SK-N-MC (cell line): ENCODE data around the gene FAM120AOS.
A peak's percentile ranks its signal among the peaks of the same experiment; 100 is the strongest.

ENCODE experiments used
- DNase-seq: peaks from one replicate; pipeline ENCODE4 v3.0.0-alpha.2; 2011; ENCODE audit warnings: low read depth, low spot score
- H3K27ac ChIP-seq: fragments of 200-600 bp; sonication (generic); 2 replicates; pipeline ENCODE4 v1.5.1; 2016; ENCODE audit warnings: mixed run types
- H3K36me3 ChIP-seq: fragments of 200-600 bp; sonication (generic); 2 replicates; pipeline ENCODE4 v1.6.1; 2017; ENCODE audit warnings: antibody characterized with exemption, low read length, mixed read lengths; ENCODE audit not compliant: insufficient read depth
- H3K4me3 ChIP-seq: fragments of 200-600 bp; sonication (generic); 2 replicates; pipeline ENCODE4 v1.5.1; 2016
- H3K9ac ChIP-seq: fragments of 200-600 bp; sonication (generic); 2 replicates; pipeline ENCODE4 v1.8.0; 2017; ENCODE audit warnings: mixed run types, mixed read lengths; ENCODE audit not compliant: insufficient read length
- H3K9me3 ChIP-seq: fragments of 200-600 bp; sonication (generic); 2 replicates; pipeline ENCODE4 v1.6.1; 2017; ENCODE audit warnings: low read depth, mild to moderate bottlenecking, antibody characterized with exemption, low read length, moderate library complexity, mixed read lengths
- EZH2 ChIP-seq: fragments of 200-600 bp; sonication (generic); IDR thresholded peaks from one replicate; pipeline ENCODE4 v1.6.1; 2017; ENCODE audit warnings: antibody characterized with exemption
- FOXP2 ChIP-seq: optimal IDR thresholded peaks from 2 replicates; pipeline ENCODE3; 2011; ENCODE audit warnings: mild to moderate bottlenecking, moderate library complexity; ENCODE audit not compliant: insufficient read depth; ENCODE audit errors: extremely low read length, control extremely low read depth
- POLR2AphosphoS5 ChIP-seq: IDR thresholded peaks from 2 replicates; pipeline ENCODE4 v1.6.1; 2012; ENCODE audit warnings: mild to moderate bottlenecking, low read depth, low read length, borderline replicate concordance

Gene FAM120AOS

DNA sequence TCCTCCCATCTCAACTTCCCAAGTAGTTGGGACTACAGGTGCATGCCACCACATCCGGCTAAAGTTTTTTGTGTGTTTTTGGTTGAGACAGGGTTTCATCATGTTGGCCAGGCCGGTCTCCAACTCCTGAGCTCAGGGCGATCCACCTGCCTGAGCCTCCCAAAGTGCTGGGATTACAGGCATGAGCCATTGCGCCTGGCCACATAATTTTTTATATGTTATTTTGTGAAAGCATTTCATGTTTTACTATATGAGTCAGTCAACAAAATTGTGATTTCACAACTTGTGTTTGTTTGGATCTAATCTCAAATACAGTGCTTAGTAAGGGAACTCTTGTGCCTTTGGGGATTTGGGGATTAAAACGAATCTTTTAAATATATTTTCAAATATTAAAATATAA lies 20.0 kb upstream of the FAM120AOS start:
- Histone ChIP-seq H3K4me3 (no peak overlapping the region), H3K27ac (no peak overlapping the region), H3K36me3 (peaks cover 16% of the 10 kb centered on the region), H3K9ac (no peak overlapping the region), H3K9me3 (no peaks in the 10 kb centered on the region)
- TF ChIP-seq POLR2AphosphoS5 (no peak), EZH2 (no peak), FOXP2 (no peak)
- DNase-seq, result no peak

DNA sequence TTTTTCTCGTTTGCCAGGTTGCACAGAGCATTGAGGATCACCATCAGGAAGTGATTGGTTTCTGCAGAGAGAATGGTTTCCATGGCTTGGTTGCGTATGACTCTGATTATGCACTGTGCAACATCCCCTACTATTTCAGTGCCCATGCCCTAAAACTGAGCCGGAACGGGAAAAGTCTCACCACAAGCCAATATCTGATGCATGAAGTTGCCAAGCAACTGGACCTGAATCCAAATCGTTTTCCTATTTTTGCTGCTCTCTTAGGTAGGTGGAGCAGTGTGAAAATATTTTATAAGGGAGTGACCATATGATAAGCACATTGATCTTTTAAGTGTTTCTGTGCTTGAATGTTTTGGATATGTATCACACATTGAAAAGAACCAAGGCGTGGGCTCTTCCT lies 17.7 kb upstream of the FAM120AOS start:
- H3K9me3 ChIP-seq, result no peaks in the 10 kb centered on the region
- H3K27ac ChIP-seq, result no peak overlapping the region
- peaks cover 11% of the 10 kb centered on the region for H3K36me3 ChIP-seq
- no peak overlapping the region for H3K4me3 ChIP-seq
- TF ChIP-seq EZH2, result no peak
- no peak for TF ChIP-seq FOXP2
- no peak for TF ChIP-seq POLR2AphosphoS5
- no peak overlapping the region for H3K9ac ChIP-seq
- DNase-seq, result no peak

DNA sequence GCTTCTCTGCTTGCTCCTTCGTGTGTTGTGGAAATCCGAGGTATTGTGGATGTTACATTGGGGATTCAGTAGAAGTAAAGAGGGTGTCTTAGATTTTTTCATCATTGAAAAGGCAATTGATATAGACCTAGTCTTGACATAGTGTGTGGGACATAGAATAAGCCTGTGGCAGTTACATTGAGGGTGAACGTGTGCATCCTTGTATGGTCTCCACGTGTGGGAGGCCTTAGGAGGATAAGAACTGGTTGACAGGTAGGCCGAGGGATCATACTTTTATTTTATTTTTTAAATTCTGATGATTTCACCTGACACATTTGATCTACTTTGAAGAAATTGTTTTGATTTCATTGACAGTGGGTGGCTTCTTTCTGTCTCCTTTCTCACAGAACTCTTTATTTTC lies 17.0 kb upstream of the FAM120AOS start:
- H3K36me3 ChIP-seq, result peaks cover 11% of the 10 kb centered on the region
- TF ChIP-seq FOXP2, result no peak
- TF ChIP-seq POLR2AphosphoS5, result no peak
- H3K4me3 ChIP-seq, result no peak overlapping the region
- H3K27ac ChIP-seq, result no peak overlapping the region
- no peak overlapping the region for H3K9ac ChIP-seq
- no peaks in the 10 kb centered on the region for H3K9me3 ChIP-seq
- no peak for DNase-seq

DNA sequence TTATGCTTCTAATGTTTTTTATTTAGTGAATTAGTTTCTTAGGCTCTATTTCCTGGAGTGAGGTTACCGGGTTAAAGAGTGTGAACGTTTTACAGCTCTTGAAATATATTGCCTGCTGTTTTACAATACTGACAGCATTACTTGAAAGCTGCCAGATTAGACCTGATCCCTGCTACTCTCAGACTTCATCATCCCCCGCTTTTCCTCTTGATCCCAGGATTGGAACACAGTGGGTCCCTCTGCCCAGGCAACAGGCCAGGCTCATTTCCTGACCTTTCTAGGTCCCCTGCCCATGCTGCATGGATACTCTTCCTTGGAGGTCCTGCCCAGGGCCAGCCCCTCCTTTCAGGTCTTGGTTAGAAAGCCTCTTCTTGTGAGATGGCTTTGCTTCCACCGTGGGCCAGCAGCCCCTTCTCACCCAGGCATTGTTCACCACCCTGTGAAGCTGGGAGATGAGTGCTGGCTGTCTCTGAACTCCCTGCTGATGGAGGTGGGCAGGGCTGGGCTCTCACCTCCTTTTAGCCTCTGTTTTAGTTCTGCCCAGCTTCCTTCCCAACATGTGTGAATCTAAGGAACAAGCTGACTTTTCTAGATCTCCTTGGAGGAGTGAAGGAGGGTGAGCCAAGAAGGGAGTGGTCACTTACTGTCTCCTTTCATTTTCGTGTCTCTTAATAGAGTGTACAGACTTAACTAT lies 15.5 kb upstream of the FAM120AOS start:
- Histone ChIP-seq H3K27ac (no peak overlapping the region), H3K36me3 (peaks cover 11% of the 10 kb centered on the region), H3K4me3 (no peak overlapping the region), H3K9ac (no peak overlapping the region), H3K9me3 (no peaks in the 10 kb centered on the region)
- no peak for DNase-seq
- TF ChIP-seq EZH2, result no peak
- TF ChIP-seq POLR2AphosphoS5, result no peak
- TF ChIP-seq FOXP2, result no peak

DNA sequence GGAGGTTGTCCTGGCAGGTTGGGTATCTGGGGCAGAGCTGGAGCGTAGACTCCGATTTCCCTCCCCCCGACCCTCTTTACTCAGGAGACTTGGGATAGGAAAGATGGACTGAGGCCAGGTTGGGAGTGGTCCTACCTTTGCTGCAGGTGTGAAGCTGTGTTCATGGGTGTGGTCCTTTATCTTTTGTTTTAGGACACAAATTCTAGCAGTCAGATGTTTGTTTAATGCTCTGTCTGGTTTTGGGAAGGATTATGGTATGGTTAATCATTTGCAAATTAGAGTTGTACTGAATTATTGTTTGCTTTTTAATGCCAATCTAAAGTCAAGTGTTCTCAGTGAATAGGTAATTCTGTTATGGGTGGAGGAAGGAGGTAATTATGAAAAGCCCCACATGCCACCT lies 14.1 kb upstream of the FAM120AOS start:
- TF ChIP-seq POLR2AphosphoS5 (no peak), EZH2 (no peak), FOXP2 (no peak)
- peak overlapping the region; percentile 32 for H3K4me3 ChIP-seq
- DNase-seq, result no peak
- peaks cover 11% of the 10 kb centered on the region for H3K36me3 ChIP-seq
- no peaks in the 10 kb centered on the region for H3K9me3 ChIP-seq
- H3K9ac ChIP-seq, result no peak overlapping the region
- H3K27ac ChIP-seq, result no peak overlapping the region

DNA sequence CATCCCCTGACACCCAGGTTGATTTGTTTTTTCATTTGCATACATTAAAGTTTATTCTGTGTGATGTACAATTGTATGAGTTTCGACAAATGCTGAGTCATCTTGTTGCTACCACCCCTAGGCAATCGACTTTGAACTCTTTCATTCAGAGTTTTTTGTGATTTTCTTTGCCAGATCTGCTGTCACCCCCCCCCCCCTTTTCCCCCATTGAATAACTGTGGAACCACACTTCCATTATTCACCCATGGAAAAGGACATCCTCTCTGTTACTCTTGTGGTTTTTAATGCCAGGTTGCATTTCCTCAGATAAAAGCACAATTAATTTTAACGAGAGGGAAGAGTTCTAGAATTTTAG lies 13.7 kb upstream of the FAM120AOS start:
- Histone ChIP-seq H3K9ac (no peak overlapping the region), H3K36me3 (peaks cover 11% of the 10 kb centered on the region), H3K4me3 (peak overlapping the region; percentile 32), H3K27ac (no peak overlapping the region), H3K9me3 (no peaks in the 10 kb centered on the region)
- TF ChIP-seq FOXP2 (no peak), EZH2 (no peak), POLR2AphosphoS5 (no peak; the same call in 1 of the 2 replicates)
- peak; percentile 52 for DNase-seq

DNA sequence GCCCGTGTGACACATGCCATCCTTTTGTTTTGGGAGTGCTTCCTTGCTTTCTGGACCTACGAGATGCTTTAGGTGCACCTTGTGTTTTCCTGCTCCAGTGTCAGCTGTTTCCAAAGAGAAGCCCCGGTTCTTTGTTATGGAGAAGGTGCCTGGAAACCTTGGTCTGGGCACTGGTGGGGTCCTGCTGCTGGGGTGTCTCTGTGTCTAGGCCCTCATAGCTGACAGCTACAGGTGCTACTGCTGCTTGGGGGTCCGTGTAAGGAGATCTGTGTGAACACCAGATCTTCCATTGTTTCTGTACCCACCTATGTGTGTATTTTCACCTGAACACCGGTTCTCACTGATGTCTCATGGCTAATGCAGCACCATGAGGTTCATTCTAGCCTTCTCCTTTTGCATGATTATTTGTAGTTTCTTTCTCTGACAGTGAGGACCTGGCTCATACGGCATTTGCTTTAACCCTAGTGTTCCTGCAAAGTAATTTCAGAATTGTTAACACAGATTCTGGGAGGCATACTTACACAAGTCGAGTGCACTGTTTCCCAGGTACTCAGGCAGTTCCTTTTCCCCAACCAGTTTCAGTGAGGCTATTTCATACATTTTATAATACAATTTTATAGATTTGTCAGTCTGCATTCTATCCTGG lies 13.2 kb upstream of the FAM120AOS start:
- H3K4me3 ChIP-seq, result peak overlapping the region; percentile 32; the same call in 1 of the 2 replicates
- no peak overlapping the region for H3K27ac ChIP-seq
- no peak overlapping the region for H3K9ac ChIP-seq
- no peak for DNase-seq
- TF ChIP-seq POLR2AphosphoS5, result no peak
- no peak for TF ChIP-seq FOXP2
- no peak for TF ChIP-seq EZH2
- no peaks in the 10 kb centered on the region for H3K9me3 ChIP-seq
- peaks cover 9% of the 10 kb centered on the region for H3K36me3 ChIP-seq

DNA sequence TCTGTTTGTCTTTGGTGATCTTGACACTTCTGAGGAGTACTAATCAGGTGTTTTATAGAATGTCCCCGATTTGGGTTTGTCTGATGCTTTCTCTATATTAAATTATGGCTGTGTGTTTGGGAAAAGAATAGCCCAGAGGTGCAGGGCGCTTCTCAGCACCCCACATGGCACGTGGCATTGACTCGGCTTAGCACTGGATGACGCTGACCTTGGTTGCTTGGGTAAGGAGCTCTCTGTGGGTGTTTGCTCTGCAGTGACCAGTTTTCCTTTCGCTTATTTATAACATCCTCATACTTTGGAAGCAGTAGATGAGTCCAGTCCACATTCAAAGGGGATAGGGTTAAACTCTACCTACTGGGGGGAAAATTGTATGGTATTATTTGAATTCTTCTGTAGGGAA lies 12.5 kb upstream of the FAM120AOS start:
- DNase-seq, result no peak
- no peak overlapping the region for H3K27ac ChIP-seq
- H3K9me3 ChIP-seq, result no peaks in the 10 kb centered on the region
- H3K36me3 ChIP-seq, result peaks cover 2% of the 10 kb centered on the region
- TF ChIP-seq FOXP2, result no peak
- TF ChIP-seq EZH2, result no peak
- no peak for TF ChIP-seq POLR2AphosphoS5
- no peak overlapping the region for H3K9ac ChIP-seq
- H3K4me3 ChIP-seq, result no peak overlapping the region

DNA sequence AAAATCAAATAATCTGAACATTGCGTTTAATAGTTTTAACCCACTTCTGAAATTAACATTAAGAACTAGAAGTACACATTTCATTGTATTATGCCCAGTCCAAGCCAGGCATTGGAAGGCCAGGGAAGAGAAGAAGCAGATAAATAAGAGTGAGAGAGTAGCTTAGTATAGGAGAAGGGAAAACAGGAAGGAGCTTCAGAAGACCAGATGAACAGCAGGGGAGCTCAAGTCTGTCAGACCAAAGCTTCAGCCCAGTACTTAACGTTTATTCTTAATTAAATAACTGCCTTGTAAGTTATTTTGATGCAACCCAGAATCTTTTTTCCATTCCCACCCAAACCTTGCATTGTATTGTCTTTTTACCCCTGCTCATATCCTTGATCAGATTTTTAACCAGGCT lies 11.5 kb upstream of the FAM120AOS start:
- Histone ChIP-seq H3K36me3 (no peaks in the 10 kb centered on the region), H3K27ac (no peak overlapping the region), H3K4me3 (no peak overlapping the region), H3K9me3 (no peaks in the 10 kb centered on the region), H3K9ac (no peak overlapping the region)
- DNase-seq, result no peak
- no peak for TF ChIP-seq POLR2AphosphoS5
- TF ChIP-seq FOXP2, result no peak
- no peak for TF ChIP-seq EZH2
